ENCODE data around the gene TIGD1. TPM values are rescaled to one million over a fixed set of nuclear protein-coding genes. Genes with fewer than 3 reads are reported as not detected.

The TIGD1 gene
- total RNA-seq, result 1.2 TPM

DNA sequence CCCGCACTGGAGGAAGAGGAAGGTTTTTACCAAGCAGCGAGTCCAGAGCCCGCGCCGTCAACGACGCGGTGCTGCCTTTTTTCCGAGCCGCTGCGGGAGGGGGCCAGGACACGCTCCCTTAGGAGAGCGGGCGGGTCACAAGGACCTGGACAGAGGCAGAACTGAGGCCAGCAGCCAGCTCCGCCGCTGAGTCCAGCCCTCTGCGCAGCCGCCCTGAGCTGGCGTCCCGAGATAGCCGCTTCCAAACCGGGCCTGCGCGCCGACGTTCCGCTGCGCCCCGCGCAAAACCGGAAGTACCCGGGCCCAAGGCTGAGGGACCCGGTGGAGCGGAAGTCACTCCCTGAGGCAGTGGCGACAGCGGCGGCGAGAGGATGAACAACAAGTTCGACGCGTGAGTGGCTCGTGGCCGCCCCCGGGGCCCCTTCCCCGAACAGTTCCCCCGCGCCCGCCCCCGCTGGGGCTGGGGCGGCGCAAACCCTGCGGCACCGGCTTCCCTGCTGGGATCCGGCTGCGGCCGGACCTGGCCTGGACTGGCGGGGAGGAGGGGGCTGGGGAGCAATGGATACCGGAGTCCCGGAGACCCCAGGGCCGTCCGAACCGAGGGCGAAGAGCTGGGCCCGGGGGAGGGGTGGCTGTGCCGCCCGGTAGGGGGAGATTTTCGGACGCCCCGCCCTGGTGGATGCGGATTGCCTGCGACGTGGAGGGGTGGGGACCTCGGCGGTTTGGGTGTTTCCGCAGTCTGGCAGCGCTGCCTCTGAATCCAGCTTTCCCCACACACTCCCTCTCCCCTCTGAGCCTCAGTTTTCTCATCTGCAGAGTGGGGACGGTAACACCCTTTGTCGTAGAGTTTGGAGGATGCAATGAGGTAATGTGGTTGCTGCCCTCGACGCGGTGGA, at the start of gene TIGD1, which contains the start of gene EIF4E2:
TSS of gene TIGD1 (minus strand) at position 204 of the 896 bp plus-strand sequence. CDS start 675 bp downstream, outside the sequence.
TSS of gene EIF4E2 (plus strand) at position 336 of the 896 bp plus-strand sequence. CDS start at position 372, 36 bp downstream.
- intact Hi-C loops (cut with DNase I), result no loop called here
- TF ChIP-seq POLR2A (IDR thresholded peaks at IDR 0.05) (peak in 1 of 2 donors; percentile 54), POLR2AphosphoS5 (IDR thresholded peaks at IDR 0.05; ENCODE audit: insufficient read depth in 1 of 2, low read depth in 1 of 2) (peak; percentile 90 to 91)
- TF ChIP-seq, protein P1, sequence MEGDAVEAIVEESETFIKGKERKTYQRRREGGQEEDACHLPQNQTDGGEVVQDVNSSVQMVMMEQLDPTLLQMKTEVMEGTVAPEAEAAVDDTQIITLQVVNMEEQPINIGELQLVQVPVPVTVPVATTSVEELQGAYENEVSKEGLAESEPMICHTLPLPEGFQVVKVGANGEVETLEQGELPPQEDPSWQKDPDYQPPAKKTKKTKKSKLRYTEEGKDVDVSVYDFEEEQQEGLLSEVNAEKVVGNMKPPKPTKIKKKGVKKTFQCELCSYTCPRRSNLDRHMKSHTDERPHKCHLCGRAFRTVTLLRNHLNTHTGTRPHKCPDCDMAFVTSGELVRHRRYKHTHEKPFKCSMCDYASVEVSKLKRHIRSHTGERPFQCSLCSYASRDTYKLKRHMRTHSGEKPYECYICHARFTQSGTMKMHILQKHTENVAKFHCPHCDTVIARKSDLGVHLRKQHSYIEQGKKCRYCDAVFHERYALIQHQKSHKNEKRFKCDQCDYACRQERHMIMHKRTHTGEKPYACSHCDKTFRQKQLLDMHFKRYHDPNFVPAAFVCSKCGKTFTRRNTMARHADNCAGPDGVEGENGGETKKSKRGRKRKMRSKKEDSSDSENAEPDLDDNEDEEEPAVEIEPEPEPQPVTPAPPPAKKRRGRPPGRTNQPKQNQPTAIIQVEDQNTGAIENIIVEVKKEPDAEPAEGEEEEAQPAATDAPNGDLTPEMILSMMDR (IDR thresholded peaks at IDR 0.05), result peak in 2 of 3 experiments; percentile 34 to 37

DNA sequence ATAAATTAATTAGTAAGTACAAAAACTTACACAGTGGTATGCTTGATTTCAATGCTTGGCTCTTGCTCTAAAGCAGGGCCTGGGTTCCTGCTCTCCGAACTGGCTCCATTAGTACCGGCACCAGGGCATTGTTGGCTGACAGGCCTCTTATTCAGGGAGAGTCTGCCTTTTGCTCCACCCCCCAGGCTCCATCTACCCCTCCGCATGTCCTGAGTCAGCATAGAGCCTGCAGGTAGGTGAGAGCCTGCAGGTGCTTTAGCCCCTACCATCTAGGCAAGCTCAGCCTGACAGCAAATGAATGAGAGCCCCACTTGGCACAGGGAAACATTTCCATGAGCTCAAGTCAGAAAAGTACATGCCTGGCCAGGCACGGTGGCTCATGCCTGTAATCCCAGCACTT, 47.9 kb upstream of the TIGD1 start:
- TF ChIP-seq, protein P1 (IDR thresholded peaks at IDR 0.05), result no peak
- TF ChIP-seq POLR2AphosphoS5 (IDR thresholded peaks at IDR 0.05; ENCODE audit: insufficient read depth in 1 of 2, low read depth in 1 of 2) (no peak), POLR2A (IDR thresholded peaks at IDR 0.05) (no peak)
- H3K4me1 ChIP-seq, result peaks cover 4% of the 10 kb centered on the region
- intact Hi-C loops (cut with DNase I), result no loop called here
- H3K9me3 ChIP-seq, result no peaks in the 10 kb centered on the region
- no peaks in the 10 kb centered on the region for H3K36me3 ChIP-seq
- H3K27me3 ChIP-seq, result no peaks in the 10 kb centered on the region
- DNase-seq (ENCODE audit: extremely low spot score in 2 of 2), result no peak
- no peak overlapping the region for H3K4me3 ChIP-seq
- no peak overlapping the region for H3K27ac ChIP-seq

More for the DNA sequence above, at the start of gene TIGD1, which contains the start of gene EIF4E2:
- H3K27ac ChIP-seq, result peak within 1 kb of the TSS; percentile 98
- peak within 1 kb of the TSS; percentile 82 to 96 for H3K4me3 ChIP-seq
- peaks cover 46% of the 10 kb centered on the region for H3K4me1 ChIP-seq
- DNase-seq (ENCODE audit: extremely low spot score in 2 of 2), result peak in 1 of 2 donors; percentile 90
- H3K9me3 ChIP-seq, result no peaks in the 10 kb centered on the region
- H3K36me3 ChIP-seq, result no peaks in the 10 kb centered on the region
- H3K27me3 ChIP-seq, result no peaks in the 10 kb centered on the region

DNA sequence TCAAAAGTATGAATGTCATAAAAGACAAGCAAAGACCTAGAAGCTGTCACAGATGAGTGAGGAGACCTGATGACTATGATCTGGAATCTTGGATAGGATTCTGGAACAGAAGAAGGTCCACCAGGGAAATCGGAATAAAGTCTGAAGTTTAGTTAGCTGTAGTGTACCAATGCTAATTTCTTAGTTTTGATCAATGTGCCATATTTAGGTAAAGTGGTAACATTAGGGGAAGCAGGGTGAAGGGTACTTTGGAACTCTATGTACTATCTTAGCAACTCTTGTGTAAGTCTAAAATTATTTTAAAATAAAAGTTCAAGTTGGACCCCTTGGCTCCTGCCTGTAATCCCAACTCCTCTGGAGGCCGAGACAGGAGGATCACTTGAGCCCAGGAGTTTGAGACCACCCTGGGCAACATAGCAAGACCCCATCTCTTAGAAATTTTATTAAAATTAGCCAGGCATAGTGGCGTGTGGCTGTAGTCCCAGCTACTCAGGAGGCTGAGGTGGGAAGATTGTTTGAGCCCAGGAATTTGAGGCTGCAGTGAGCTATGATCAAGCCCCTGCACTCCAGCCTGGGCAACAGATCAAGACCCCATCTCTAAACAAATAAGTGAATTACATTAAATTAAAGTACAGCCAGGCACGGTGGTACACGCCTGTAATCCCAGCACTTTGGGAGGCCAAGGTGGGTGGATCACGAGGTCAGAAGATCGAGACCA, 47.2 kb upstream of the TIGD1 start:
- Histone ChIP-seq H3K27ac (no peak overlapping the region), H3K4me1 (peaks cover 10% of the 10 kb centered on the region), H3K27me3 (no peaks in the 10 kb centered on the region), H3K9me3 (no peaks in the 10 kb centered on the region), H3K36me3 (no peaks in the 10 kb centered on the region), H3K4me3 (no peak overlapping the region)
- no peak for DNase-seq (ENCODE audit: extremely low spot score in 2 of 2)
- intact Hi-C loops (cut with DNase I), result no loop called here
- TF ChIP-seq POLR2A (IDR thresholded peaks at IDR 0.05) (no peak), POLR2AphosphoS5 (IDR thresholded peaks at IDR 0.05; ENCODE audit: insufficient read depth in 1 of 2, low read depth in 1 of 2) (no peak)
- TF ChIP-seq, protein P1 (IDR thresholded peaks at IDR 0.05), result no peak

DNA sequence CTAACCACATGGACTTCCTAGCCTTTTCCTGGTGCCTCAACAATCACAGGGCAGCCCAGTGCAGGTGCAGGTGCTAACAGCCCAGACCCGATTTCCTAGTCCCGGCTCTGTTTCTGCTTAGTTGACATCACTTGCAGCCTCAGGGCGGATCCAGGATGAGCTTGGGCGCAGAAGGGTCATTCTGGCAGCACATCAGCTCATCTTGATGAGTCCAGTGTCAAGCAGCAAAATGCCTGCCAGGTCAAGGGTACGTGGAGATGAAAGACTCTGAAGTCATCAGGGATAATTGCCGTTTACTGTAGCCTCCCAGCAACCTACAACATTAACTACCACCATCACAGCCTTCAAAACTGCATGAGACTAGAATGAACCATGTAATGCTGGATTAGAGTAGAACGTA, 43.6 kb upstream of the TIGD1 start:
- TF ChIP-seq, protein P1 (IDR thresholded peaks at IDR 0.05), result no peak
- TF ChIP-seq POLR2A (IDR thresholded peaks at IDR 0.05) (no peak), POLR2AphosphoS5 (IDR thresholded peaks at IDR 0.05; ENCODE audit: insufficient read depth in 1 of 2, low read depth in 1 of 2) (no peak)
- H3K4me3 ChIP-seq, result no peak overlapping the region
- no peaks in the 10 kb centered on the region for H3K9me3 ChIP-seq
- intact Hi-C loops (cut with DNase I), result no loop called here
- H3K27me3 ChIP-seq, result no peaks in the 10 kb centered on the region
- no peak for DNase-seq (ENCODE audit: extremely low spot score in 2 of 2)
- no peak overlapping the region for H3K27ac ChIP-seq
- no peaks in the 10 kb centered on the region for H3K36me3 ChIP-seq
- peaks cover 19% of the 10 kb centered on the region for H3K4me1 ChIP-seq
